Keratinocyte (primary cell): ENCODE measurements around the gene CFAP61. TPM values are rescaled to one million over a fixed set of nuclear protein-coding genes. Genes with fewer than 3 reads are reported as not detected.

Experiments
- DNase-seq: peaks from one replicate; pipeline ENCODE4 v3.0.0-alpha.2; 2011; ENCODE audit warnings: low read depth, missing footprints, low spot score
- FAIRE-seq: peaks from 2 replicates; lab custom pipeline; 2011; peaks lifted over from hg19 to GRCh38; lab: Jason Lieb, UNC
- H2AFZ ChIP-seq: 2 replicates; pipeline ENCODE4 v1.6.0; 2012; ENCODE audit warnings: low read length, control low read depth, inconsistent platforms; ENCODE audit not compliant: control insufficient read depth
- H3K27ac ChIP-seq: 2 replicates; pipeline ENCODE4 v1.5.1; 2011; ENCODE audit warnings: low read length; ENCODE audit not compliant: control insufficient read depth, insufficient read depth
- H3K27me3 ChIP-seq: 3 replicates; pipeline ENCODE4 v1.6.0; 2011; ENCODE audit warnings: low read length; ENCODE audit not compliant: control insufficient read depth, insufficient read depth; ENCODE audit errors: extremely low read depth
- H3K36me3 ChIP-seq, 2 experiments: 2 replicates in 1 of 2; 3 replicates in 1 of 2; pipeline ENCODE4 v1.5.1; 2011; ENCODE audit warnings: low read length in 2 of 2, mild to moderate bottlenecking in 1 of 2; ENCODE audit not compliant: control insufficient read depth in 2 of 2, insufficient read depth in 2 of 2; ENCODE audit errors: extremely low read depth in 1 of 2
- H3K4me1 ChIP-seq: 3 replicates; pipeline ENCODE4 v1.5.1; 2011; ENCODE audit warnings: low read length; ENCODE audit not compliant: control insufficient read depth, insufficient read depth; ENCODE audit errors: extremely low read depth
- H3K4me2 ChIP-seq: 3 replicates; pipeline ENCODE4 v1.6.0; 2011; ENCODE audit warnings: low read depth, low read length; ENCODE audit not compliant: control insufficient read depth, insufficient read depth; ENCODE audit errors: extremely low read depth
- H3K4me3 ChIP-seq, 3 experiments: fragments of 200-600 bp in 1 of 3; sonication (generic) in 1 of 3; 2 replicates in 2 of 3; 3 replicates in 1 of 3; pipeline ENCODE4 v1.5.1; 2011 to 2016; ENCODE audit warnings: low read length in 3 of 3, mild to moderate bottlenecking in 3 of 3, control low read depth in 2 of 3, inconsistent platforms in 1 of 3, low read depth in 1 of 3, mixed read lengths in 1 of 3, mixed run types in 1 of 3, moderate library complexity in 1 of 3; ENCODE audit not compliant: control insufficient read depth in 2 of 3, insufficient read depth in 2 of 3; ENCODE audit errors: extremely low read depth in 1 of 3
- H3K79me2 ChIP-seq: 2 replicates; pipeline ENCODE4 v1.6.0; 2012; ENCODE audit warnings: low read length; ENCODE audit not compliant: control insufficient read depth, insufficient read depth
- H3K9ac ChIP-seq: 3 replicates; pipeline ENCODE4 v1.6.0; 2011; ENCODE audit warnings: low read length; ENCODE audit not compliant: control insufficient read depth, insufficient read depth; ENCODE audit errors: extremely low read depth
- H3K9me1 ChIP-seq: 3 replicates; pipeline ENCODE4 v1.6.0; 2011; ENCODE audit warnings: low read length; ENCODE audit not compliant: control insufficient read depth, insufficient read depth; ENCODE audit errors: extremely low read depth
- H3K9me3 ChIP-seq: 2 replicates; pipeline ENCODE4 v1.5.1; 2012; ENCODE audit warnings: low read depth, low read length; ENCODE audit not compliant: control insufficient read depth
- H4K20me1 ChIP-seq: 3 replicates; pipeline ENCODE4 v1.6.0; 2011; ENCODE audit warnings: low read length; ENCODE audit not compliant: control insufficient read depth, insufficient read depth; ENCODE audit errors: extremely low read depth
- EZH2 ChIP-seq: IDR thresholded peaks from one replicate; pipeline ENCODE4 v1.6.1; 2012; ENCODE audit warnings: inconsistent platforms, mild to moderate bottlenecking, low read length, moderate library complexity
- dilution Hi-C: fragments of 300-500 bp; cut with MboI; formaldehyde crosslinking; loops from one replicate; pipeline ENCODE4 v1.7.0; 2020; ENCODE audit warnings: low sequenced_read_pairs; ENCODE audit not compliant: extremely low pct_ligation_motif_present
- polyA plus RNA-seq, 5 experiments: library from polyadenylated mRNA; depleted of rRNA in 3 of 5; stranded (reverse) in 3 of 5; stranded (forward) in 1 of 5; unstranded in 1 of 5; fragments of >200 nt; gene quantifications; 1 replicate in 1 of 5; 2 replicates in 3 of 5; 3 replicates in 1 of 5; pipeline versions ENCODE4 v1.2.1 to v1.2.3, GENCODE V29; 2011 to 2012; ENCODE audit warnings: missing spikeins in 2 of 5, low read depth in 1 of 5, low replicate concordance in 1 of 5
- TF ChIP-seq, protein P1 (sequence below), 3 experiments: IDR thresholded peaks in 1 of 3; conservative IDR thresholded peaks in 1 of 3; optimal IDR thresholded peaks in 1 of 3; 2 replicates in 2 of 3; 3 replicates in 1 of 3; pipeline versions ENCODE3 to v1.5.1; 2011; ENCODE audit warnings: low read length in 3 of 3, mild to moderate bottlenecking in 3 of 3, moderate library complexity in 2 of 3, control low read depth in 1 of 3, inconsistent platforms in 1 of 3; ENCODE audit not compliant: insufficient read depth in 2 of 3; ENCODE audit errors: extremely low read depth in 1 of 3

CFAP61 gene
- polyA plus RNA-seq, 1 donor (not counting 4 experiments of a cell fraction or from before 2014, with no cell fraction given) = 0.25 TPM

DNA sequence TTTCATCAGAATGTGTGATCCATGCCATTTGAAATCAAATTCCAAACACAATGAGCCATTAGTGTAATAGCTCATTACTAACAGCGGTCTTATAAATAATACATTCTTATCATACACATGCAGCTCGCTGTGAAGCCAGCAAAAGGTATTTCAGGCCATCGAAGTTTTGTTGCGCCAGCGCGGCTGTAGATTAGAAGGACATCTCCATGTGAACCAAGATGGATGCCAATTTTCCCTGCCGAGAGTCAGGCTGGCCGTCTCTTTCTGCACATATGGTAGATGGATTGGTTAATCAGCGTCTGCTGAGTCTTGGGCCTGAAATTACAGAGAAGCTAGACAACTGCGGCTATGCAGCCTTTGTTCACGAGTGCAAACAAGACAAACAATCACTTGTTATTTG is 44.1 kb downstream of the CFAP61 start:
- dilution Hi-C loops = no loop called here
- no peaks in the 10 kb centered on the region for H3K36me3 ChIP-seq
- no peak overlapping the region for H3K9ac ChIP-seq
- H3K27me3 ChIP-seq = no peaks in the 10 kb centered on the region
- H3K9me3 ChIP-seq = no peaks in the 10 kb centered on the region
- no peaks in the 10 kb centered on the region for H3K4me1 ChIP-seq
- H3K79me2 ChIP-seq = no peaks in the 10 kb centered on the region
- TF ChIP-seq EZH2 = no peak
- TF ChIP-seq, protein P1, sequence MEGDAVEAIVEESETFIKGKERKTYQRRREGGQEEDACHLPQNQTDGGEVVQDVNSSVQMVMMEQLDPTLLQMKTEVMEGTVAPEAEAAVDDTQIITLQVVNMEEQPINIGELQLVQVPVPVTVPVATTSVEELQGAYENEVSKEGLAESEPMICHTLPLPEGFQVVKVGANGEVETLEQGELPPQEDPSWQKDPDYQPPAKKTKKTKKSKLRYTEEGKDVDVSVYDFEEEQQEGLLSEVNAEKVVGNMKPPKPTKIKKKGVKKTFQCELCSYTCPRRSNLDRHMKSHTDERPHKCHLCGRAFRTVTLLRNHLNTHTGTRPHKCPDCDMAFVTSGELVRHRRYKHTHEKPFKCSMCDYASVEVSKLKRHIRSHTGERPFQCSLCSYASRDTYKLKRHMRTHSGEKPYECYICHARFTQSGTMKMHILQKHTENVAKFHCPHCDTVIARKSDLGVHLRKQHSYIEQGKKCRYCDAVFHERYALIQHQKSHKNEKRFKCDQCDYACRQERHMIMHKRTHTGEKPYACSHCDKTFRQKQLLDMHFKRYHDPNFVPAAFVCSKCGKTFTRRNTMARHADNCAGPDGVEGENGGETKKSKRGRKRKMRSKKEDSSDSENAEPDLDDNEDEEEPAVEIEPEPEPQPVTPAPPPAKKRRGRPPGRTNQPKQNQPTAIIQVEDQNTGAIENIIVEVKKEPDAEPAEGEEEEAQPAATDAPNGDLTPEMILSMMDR (optimal IDR thresholded peaks at IDR 0.05 in 1 of 3, IDR thresholded peaks at IDR 0.05 in 1 of 3, conservative IDR thresholded peaks at IDR 0.05 in 1 of 3; ENCODE audit: extremely low read depth in 1 of 3, insufficient read depth in 2 of 3, low read length in 3 of 3) = no peak
- H2AFZ ChIP-seq = no peak overlapping the region
- no peaks in the 10 kb centered on the region for H4K20me1 ChIP-seq
- no peak overlapping the region for H3K4me3 ChIP-seq
- H3K9me1 ChIP-seq = no peaks in the 10 kb centered on the region
- no peak overlapping the region for H3K4me2 ChIP-seq
- no peak overlapping the region for H3K27ac ChIP-seq
- FAIRE-seq (no peak), DNase-seq (no peak)

DNA sequence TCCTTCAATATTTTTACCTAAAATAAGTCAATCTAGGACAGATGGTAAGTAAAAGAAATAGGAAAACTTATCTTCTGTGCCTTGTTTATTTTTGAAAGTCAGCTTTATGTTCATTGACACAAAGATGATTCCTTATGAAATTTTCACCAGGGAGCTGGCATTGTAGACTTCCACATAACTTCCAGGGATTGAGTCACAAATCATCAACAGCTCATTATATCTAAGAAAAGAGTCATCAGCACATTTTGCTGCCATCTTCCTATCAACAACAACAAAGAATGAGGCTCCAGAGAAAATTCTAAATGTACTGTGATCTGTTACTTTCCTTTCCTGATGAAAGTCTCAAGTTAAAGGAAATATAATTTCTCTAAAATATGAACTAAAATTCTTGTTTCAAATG is 48.5 kb downstream of the CFAP61 start:
- Histone ChIP-seq H3K27me3 (no peaks in the 10 kb centered on the region), H3K79me2 (no peaks in the 10 kb centered on the region), H4K20me1 (no peaks in the 10 kb centered on the region), H3K4me2 (no peak overlapping the region), H3K9me1 (no peaks in the 10 kb centered on the region), H3K36me3 (no peaks in the 10 kb centered on the region), H3K4me3 (no peak overlapping the region), H3K9ac (no peak overlapping the region), H3K27ac (no peak overlapping the region), H2AFZ (no peak overlapping the region), H3K9me3 (no peaks in the 10 kb centered on the region), H3K4me1 (no peaks in the 10 kb centered on the region)
- no peak for FAIRE-seq
- dilution Hi-C loops = no loop called here
- no peak for DNase-seq
- no peak for TF ChIP-seq EZH2
- TF ChIP-seq, protein P1 (optimal IDR thresholded peaks at IDR 0.05 in 1 of 3, IDR thresholded peaks at IDR 0.05 in 1 of 3, conservative IDR thresholded peaks at IDR 0.05 in 1 of 3; ENCODE audit: extremely low read depth in 1 of 3, insufficient read depth in 2 of 3, low read length in 3 of 3) = no peak
